Measurements from ENCODE around the gene SNX18.

DNA sequence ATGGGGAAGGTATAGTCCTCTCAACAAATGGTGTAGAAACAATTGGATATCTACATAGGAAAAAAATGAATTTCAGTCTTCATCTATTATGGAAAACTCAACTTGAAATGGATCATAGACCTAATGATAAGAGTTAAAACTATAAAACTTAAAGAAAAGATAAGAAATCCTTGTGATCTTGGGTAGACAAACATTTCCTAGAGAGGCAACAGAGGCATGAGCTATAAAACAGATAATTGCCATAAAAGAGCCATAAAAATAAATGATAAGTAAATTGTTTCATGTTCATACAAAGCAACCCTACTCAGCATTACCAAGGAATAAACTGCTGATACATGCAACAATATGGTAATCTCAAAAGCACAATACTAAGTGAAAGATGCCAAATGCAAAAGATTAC is 76.2 kb downstream of the SNX18 start:
- TF ChIP-seq EP300 (IDR thresholded peaks at IDR 0.05; ENCODE audit: borderline replicate concordance), result no peak
- TF ChIP-seq, protein P1, sequence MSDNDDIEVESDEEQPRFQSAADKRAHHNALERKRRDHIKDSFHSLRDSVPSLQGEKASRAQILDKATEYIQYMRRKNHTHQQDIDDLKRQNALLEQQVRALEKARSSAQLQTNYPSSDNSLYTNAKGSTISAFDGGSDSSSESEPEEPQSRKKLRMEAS (IDR thresholded peaks at IDR 0.05), result no peak
- TF ChIP-seq CREB1 (IDR thresholded peaks at IDR 0.05; ENCODE audit: low read depth), result no peak
- TF ChIP-seq TEAD4 (IDR thresholded peaks at IDR 0.05), result no peak
- TF ChIP-seq CEBPB (IDR thresholded peaks at IDR 0.05), result no peak

Data from Ishikawa (cell line).